Measurements from ENCODE around the gene MED13L.

MED13L gene

DNA sequence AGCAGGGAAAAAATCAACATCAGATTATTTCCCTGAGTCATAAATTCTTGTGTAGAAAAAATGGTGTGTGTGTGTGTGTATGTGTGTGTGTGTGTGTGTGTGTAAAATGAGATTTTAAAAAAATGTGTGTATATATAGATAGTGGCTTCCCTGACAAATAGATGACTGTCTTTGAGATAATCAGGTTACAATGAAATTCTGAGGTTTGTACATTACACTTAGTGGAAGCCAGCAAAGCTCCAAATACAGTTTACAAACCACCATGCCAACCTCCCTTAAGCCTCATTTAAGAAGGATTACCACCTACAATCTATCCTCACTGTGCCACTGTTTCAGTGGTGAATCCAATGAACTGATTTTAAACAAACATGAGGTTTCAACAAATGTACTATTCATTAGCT, 93.8 kb downstream of the MED13L start:
- peaks cover 71 to 73% of the 10 kb centered on the region in 2 experiments for H3K4me1 ChIP-seq (ENCODE audit: control insufficient read depth in 1 of 2, insufficient read depth in 1 of 2, low read depth in 1 of 2, low read length in 1 of 2)
- no peaks in the 10 kb centered on the region for H3K36me3 ChIP-seq
- no peak overlapping the region for H3K4me3 ChIP-seq (ENCODE audit: low read depth in 1 of 2, low read length in 1 of 2)
- H3K27me3 ChIP-seq, result no peaks in the 10 kb centered on the region
- TF ChIP-seq, protein P1, sequence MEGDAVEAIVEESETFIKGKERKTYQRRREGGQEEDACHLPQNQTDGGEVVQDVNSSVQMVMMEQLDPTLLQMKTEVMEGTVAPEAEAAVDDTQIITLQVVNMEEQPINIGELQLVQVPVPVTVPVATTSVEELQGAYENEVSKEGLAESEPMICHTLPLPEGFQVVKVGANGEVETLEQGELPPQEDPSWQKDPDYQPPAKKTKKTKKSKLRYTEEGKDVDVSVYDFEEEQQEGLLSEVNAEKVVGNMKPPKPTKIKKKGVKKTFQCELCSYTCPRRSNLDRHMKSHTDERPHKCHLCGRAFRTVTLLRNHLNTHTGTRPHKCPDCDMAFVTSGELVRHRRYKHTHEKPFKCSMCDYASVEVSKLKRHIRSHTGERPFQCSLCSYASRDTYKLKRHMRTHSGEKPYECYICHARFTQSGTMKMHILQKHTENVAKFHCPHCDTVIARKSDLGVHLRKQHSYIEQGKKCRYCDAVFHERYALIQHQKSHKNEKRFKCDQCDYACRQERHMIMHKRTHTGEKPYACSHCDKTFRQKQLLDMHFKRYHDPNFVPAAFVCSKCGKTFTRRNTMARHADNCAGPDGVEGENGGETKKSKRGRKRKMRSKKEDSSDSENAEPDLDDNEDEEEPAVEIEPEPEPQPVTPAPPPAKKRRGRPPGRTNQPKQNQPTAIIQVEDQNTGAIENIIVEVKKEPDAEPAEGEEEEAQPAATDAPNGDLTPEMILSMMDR (IDR thresholded peaks at IDR 0.05), result no peak
- H3K27ac ChIP-seq, result peak overlapping the region; percentile 71
- H3K9me3 ChIP-seq, result no peaks in the 10 kb centered on the region

DNA sequence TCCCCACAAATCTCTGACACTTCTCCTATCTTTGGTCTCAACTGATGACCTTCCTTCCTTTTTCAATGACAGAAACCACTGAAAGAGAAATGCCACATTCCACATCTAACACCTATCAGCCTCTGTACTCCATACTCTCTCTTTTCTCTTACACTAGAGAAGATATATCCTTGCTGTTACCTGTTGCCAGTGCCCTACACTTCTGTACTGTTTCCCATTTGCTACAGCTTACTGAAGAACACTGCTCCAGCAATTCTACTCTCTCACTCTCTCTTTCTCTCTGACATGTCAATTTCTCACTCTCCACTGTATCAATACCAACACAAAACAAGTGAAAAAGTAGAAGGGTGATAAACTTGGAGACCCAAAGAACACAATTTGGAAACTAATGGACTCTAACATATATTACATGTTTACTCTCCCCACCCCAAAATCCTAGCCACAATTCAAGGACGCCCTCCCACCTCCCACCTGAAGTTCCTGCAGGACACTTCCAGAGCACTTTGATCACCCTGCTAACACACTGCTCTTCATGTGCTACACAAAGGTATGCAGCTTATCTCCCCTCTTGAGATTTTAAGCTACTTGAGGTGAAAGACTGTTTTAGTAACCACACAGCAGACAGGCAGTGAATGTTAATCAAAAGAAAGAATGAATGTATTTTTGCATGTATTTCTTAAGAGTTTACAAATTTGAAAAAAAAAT, 95.0 kb downstream of the MED13L start:
- Histone ChIP-seq H3K36me3 (no peaks in the 10 kb centered on the region), H3K9me3 (no peaks in the 10 kb centered on the region), H3K4me1 (ENCODE audit: control insufficient read depth in 1 of 2, insufficient read depth in 1 of 2, low read depth in 1 of 2, low read length in 1 of 2) (peaks cover 63 to 65% of the 10 kb centered on the region in 2 experiments), H3K27me3 (no peaks in the 10 kb centered on the region), H3K4me3 (ENCODE audit: low read depth in 1 of 2, low read length in 1 of 2) (no peak overlapping the region), H3K27ac (peak overlapping the region; percentile 48)
- TF ChIP-seq, protein P1 (IDR thresholded peaks at IDR 0.05), result no peak

DNA sequence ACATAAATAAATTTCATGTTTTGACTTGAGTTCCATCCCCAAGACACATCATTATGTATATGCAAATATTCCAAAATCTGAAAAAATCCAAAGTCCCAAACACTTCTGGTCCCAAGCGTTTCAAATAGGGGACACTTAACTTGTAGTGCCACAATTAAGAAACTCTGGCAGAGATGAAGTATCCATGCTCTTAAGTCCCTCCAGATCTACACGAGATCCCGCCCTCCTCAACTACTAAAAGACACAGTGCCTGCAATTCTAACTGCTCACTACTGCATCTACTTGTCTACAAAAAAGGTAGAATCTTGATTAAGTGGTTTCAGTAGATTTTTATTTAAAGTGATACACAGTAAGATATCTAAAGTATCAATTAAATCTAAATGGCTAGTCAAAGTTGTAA, 97.0 kb downstream of the MED13L start:
- Histone ChIP-seq H3K27ac (no peak overlapping the region), H3K27me3 (no peaks in the 10 kb centered on the region), H3K4me1 (ENCODE audit: control insufficient read depth in 1 of 2, insufficient read depth in 1 of 2, low read depth in 1 of 2, low read length in 1 of 2) (peaks cover 48 to 52% of the 10 kb centered on the region in 2 experiments), H3K36me3 (no peaks in the 10 kb centered on the region), H3K9me3 (no peaks in the 10 kb centered on the region), H3K4me3 (ENCODE audit: low read depth in 1 of 2, low read length in 1 of 2) (no peak overlapping the region)
- TF ChIP-seq, protein P1 (IDR thresholded peaks at IDR 0.05), result no peak

DNA sequence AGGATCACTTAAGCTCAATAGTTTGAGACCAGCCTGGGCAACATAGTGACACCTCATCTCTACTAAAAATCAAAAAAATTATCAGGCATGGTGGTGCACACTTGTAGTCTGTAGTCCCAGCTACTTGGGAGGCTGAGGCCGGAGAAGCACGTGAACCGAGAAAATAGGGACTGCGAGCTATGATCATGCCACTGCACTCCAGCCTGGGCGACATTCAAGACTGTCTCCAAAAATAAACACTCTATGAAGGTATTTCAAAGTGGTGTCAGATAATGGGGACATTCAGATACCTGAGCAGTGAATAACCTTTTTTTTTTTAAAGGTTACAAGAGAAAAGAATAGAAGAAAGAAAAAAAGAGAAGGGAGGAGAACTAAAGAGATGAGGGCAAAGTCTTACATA, 98.1 kb downstream of the MED13L start:
- Histone ChIP-seq H3K36me3 (no peaks in the 10 kb centered on the region), H3K27ac (no peak overlapping the region), H3K9me3 (no peaks in the 10 kb centered on the region), H3K27me3 (no peaks in the 10 kb centered on the region), H3K4me1 (ENCODE audit: control insufficient read depth in 1 of 2, insufficient read depth in 1 of 2, low read depth in 1 of 2, low read length in 1 of 2) (peaks cover 37 to 42% of the 10 kb centered on the region in 2 experiments), H3K4me3 (ENCODE audit: low read depth in 1 of 2, low read length in 1 of 2) (no peak overlapping the region)
- TF ChIP-seq, protein P1 (IDR thresholded peaks at IDR 0.05), result no peak

DNA sequence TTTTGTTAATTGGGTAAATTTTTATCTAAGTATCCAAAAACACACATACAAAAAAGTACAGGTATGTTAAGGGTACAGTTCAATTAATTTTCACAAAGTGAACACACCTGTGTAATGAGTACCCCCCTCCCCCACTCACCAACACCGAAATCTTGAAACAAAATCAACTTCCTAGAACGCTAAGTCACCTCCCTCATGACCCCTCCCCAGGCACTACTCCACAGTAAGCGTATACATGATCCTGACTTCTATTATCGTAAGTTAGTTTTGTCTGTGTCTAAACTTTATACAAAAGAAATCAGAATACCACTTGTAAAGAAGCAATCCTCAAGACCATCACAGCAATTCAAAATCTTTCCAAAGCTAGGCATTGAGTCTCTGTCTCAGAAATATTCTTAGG, 100.5 kb downstream of the MED13L start:
- Histone ChIP-seq H3K27me3 (no peaks in the 10 kb centered on the region), H3K36me3 (no peaks in the 10 kb centered on the region), H3K4me3 (ENCODE audit: low read depth in 1 of 2, low read length in 1 of 2) (no peak overlapping the region), H3K4me1 (ENCODE audit: control insufficient read depth in 1 of 2, insufficient read depth in 1 of 2, low read depth in 1 of 2, low read length in 1 of 2) (peaks cover 23 to 25% of the 10 kb centered on the region in 2 experiments), H3K9me3 (no peaks in the 10 kb centered on the region), H3K27ac (no peak overlapping the region)
- TF ChIP-seq, protein P1 (IDR thresholded peaks at IDR 0.05), result no peak
